ENCODE measurements around the gene KIF18A. TPM values are rescaled to one million over a fixed set of nuclear protein-coding genes. Genes with fewer than 3 reads are reported as not detected.

The KIF18A gene
- total RNA-seq, 4 donors from 2014 or later: 2.9 to 6.6 (median 4.2) TPM

GRCh38 chr11:28009388-28009787 lies 98.6 kb downstream of the KIF18A start:
- Histone ChIP-seq H3K27ac (no peak overlapping the region), H3K27me3 (no peaks in the 10 kb centered on the region), H3K36me3 (no peaks in the 10 kb centered on the region), H3K9me3 (no peaks in the 10 kb centered on the region), H3K4me3 (no peak overlapping the region), H3K4me1 (no peaks in the 10 kb centered on the region)
- DNase-seq (ENCODE audit: low spot score in 2 of 2): no peak
- TF ChIP-seq EP300 (IDR thresholded peaks at IDR 0.05) (no peak), POLR2A (IDR thresholded peaks at IDR 0.05) (no peak), POLR2AphosphoS5 (IDR thresholded peaks at IDR 0.05) (no peak), CTCF (IDR thresholded peaks at IDR 0.05) (no peak)

DNA sequence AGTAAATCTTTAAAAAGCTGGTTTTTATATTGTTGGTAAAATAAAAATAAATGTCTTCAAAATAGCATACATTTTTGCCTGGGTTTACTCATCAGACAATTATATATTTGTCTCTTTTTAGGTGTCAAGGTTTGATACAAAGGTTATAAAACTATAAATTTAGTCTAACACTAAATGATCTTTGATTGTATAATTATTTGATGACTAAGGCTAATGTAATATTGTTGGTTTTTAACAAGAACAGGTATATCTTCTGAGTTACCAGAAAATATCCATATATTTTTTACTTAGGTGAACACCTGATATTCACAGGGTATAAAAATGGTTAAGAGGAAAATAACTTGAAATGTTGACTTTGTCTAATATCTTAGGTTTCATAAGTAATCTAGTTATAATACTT lies 104.3 kb downstream of the KIF18A start:
- H3K9me3 ChIP-seq: peaks cover 16% of the 10 kb centered on the region
- DNase-seq (ENCODE audit: low spot score in 2 of 2): no peak
- no peak overlapping the region for H3K27ac ChIP-seq
- H3K36me3 ChIP-seq: no peaks in the 10 kb centered on the region
- H3K4me3 ChIP-seq: no peak overlapping the region
- TF ChIP-seq EP300 (IDR thresholded peaks at IDR 0.05) (no peak), POLR2A (IDR thresholded peaks at IDR 0.05) (no peak), POLR2AphosphoS5 (IDR thresholded peaks at IDR 0.05) (no peak), CTCF (IDR thresholded peaks at IDR 0.05) (no peak)
- no peaks in the 10 kb centered on the region for H3K27me3 ChIP-seq
- H3K4me1 ChIP-seq: no peaks in the 10 kb centered on the region

GRCh38 chr11:27998552-27998951 lies 109.4 kb downstream of the KIF18A start:
- H3K27me3 ChIP-seq: no peaks in the 10 kb centered on the region
- H3K4me1 ChIP-seq: no peaks in the 10 kb centered on the region
- no peak for DNase-seq (ENCODE audit: low spot score in 2 of 2)
- peaks cover 16% of the 10 kb centered on the region for H3K9me3 ChIP-seq
- H3K27ac ChIP-seq: no peak overlapping the region
- no peak overlapping the region for H3K4me3 ChIP-seq
- H3K36me3 ChIP-seq: no peaks in the 10 kb centered on the region
- TF ChIP-seq POLR2AphosphoS5 (IDR thresholded peaks at IDR 0.05) (no peak), EP300 (IDR thresholded peaks at IDR 0.05) (no peak), CTCF (IDR thresholded peaks at IDR 0.05) (no peak), POLR2A (IDR thresholded peaks at IDR 0.05) (no peak)

- WGBS: 95% methylated on average over 2 of the region's 2 CpGs
- Histone ChIP-seq H3K27me3 (no peaks in the 10 kb centered on the region), H3K4me1 (no peaks in the 10 kb centered on the region), H3K4me3 (no peak overlapping the region), H3K27ac (no peak overlapping the region), H3K36me3 (no peaks in the 10 kb centered on the region), H3K9me3 (peaks cover 10% of the 10 kb centered on the region)
- TF ChIP-seq CTCF (IDR thresholded peaks at IDR 0.05) (no peak), POLR2A (IDR thresholded peaks at IDR 0.05) (no peak), EP300 (IDR thresholded peaks at IDR 0.05) (no peak), POLR2AphosphoS5 (IDR thresholded peaks at IDR 0.05) (no peak)
- DNase-seq (ENCODE audit: low spot score in 2 of 2): no peak
Observed at GRCh38 chr11:27997344-27997743, 110.6 kb downstream of the KIF18A start.

- 75% methylated on average over 2 of the region's 2 CpGs for WGBS
- Histone ChIP-seq H3K36me3 (no peaks in the 10 kb centered on the region), H3K27ac (no peak overlapping the region), H3K4me1 (no peaks in the 10 kb centered on the region), H3K4me3 (no peak overlapping the region), H3K27me3 (no peaks in the 10 kb centered on the region), H3K9me3 (peaks cover 4% of the 10 kb centered on the region)
- no peak for TF ChIP-seq CTCF (IDR thresholded peaks at IDR 0.05)
- TF ChIP-seq POLR2A (IDR thresholded peaks at IDR 0.05): no peak
- no peak for TF ChIP-seq POLR2AphosphoS5 (IDR thresholded peaks at IDR 0.05)
- TF ChIP-seq EP300 (IDR thresholded peaks at IDR 0.05): no peak
- DNase-seq (ENCODE audit: low spot score in 2 of 2): no peak
Observed at GRCh38 chr11:27996066-27996465, 111.9 kb downstream of the KIF18A start.
